D721Med (cell line): Measurements from ENCODE around the gene MT1E.

Experiments
- DNase-seq: peaks from one replicate; pipeline ENCODE4 v3.0.0; 2011; ENCODE audit warnings: low spot score; ENCODE audit not compliant: insufficient read length
- FAIRE-seq: peaks from 2 replicates; lab custom pipeline; 2011; peaks lifted over from hg19 to GRCh38; lab: Jason Lieb, UNC
- TF ChIP-seq, protein P1 (sequence below): IDR thresholded peaks from 2 replicates; pipeline ENCODE4 v1.5.1; 2012; ENCODE audit warnings: mild to moderate bottlenecking, control low read depth; ENCODE audit not compliant: insufficient read depth; ENCODE audit errors: missing control alignments

The MT1E gene

DNA sequence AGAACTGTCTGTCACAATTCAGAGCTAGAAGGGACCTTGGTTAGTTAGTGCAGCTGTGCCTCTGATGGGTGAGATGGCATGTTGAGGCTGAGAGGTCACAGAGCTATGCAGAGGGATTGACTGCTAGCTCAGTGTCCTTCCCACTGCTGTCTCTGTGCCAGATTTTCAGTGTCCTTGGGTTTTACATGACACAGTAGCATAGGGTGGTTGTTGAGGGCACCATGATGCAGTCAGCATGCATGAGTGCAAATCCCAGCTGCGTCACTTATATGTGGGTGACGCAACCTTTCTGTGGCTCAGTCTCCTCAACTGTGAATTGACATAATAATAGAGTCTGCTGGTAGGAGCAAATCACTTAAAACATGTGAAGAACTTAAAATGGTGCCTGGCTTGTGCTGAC, 15.6 kb downstream of the MT1E start:
- FAIRE-seq, result no peak
- TF ChIP-seq, protein P1, sequence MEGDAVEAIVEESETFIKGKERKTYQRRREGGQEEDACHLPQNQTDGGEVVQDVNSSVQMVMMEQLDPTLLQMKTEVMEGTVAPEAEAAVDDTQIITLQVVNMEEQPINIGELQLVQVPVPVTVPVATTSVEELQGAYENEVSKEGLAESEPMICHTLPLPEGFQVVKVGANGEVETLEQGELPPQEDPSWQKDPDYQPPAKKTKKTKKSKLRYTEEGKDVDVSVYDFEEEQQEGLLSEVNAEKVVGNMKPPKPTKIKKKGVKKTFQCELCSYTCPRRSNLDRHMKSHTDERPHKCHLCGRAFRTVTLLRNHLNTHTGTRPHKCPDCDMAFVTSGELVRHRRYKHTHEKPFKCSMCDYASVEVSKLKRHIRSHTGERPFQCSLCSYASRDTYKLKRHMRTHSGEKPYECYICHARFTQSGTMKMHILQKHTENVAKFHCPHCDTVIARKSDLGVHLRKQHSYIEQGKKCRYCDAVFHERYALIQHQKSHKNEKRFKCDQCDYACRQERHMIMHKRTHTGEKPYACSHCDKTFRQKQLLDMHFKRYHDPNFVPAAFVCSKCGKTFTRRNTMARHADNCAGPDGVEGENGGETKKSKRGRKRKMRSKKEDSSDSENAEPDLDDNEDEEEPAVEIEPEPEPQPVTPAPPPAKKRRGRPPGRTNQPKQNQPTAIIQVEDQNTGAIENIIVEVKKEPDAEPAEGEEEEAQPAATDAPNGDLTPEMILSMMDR, result no peak
- DNase-seq, result no peak

DNA sequence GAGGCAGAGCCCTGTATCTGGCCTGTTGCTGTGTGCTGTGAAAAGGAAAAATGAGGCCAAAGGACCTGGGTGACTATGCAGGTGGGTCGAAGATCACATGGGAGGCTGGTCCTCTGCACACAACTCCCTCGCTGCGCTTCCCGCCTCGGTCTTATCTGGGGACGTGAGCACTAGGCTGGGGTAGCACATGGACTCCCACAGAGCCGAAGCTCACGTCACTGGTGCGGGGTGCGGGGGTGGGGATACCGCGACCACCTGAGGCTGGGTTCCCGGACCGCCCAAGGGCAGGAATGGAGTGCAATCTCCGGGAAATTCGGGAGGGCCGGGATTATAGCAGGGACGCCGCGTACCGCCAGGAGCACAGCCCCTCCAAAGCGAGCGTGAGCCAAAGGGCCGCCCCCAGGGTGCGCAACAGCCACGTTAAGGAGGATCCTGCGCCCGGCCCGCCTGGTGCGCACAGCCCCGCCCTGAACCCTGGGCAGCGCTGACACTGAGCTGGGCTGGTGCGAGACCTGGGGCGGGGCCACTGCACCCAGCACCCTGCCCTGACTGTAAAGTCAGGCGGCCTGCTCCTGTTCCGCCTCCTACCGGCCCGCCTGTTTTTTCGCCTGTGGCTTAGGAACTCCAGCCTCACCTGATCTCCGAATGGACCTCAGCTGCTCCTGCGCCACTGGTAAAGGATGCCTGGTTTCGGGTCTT, 17.6 kb downstream of the MT1E start:
- no peak for FAIRE-seq
- DNase-seq, result no peak
- TF ChIP-seq, protein P1, result no peak

DNA sequence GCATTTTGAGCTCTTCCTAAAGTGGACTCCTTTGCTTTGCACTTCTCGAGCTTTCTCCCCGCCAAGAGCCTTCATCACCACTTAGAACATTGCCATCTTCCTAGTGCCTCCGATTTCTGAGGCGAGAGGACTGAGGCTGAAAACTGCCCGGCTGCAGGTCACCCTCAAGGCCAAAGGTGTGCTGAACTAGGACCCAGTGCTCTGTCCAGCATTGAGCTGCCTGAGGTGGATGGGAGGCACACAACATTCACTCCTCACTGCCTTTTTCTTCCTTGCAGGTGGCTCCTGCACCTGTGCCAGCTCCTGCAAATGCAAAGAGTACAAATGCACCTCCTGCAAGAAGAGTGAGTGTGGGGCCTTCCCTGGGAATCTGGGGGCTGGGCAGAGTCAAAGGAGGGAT, 18.3 kb downstream of the MT1E start:
- DNase-seq (no peak), FAIRE-seq (no peak)
- TF ChIP-seq, protein P1, result no peak

DNA sequence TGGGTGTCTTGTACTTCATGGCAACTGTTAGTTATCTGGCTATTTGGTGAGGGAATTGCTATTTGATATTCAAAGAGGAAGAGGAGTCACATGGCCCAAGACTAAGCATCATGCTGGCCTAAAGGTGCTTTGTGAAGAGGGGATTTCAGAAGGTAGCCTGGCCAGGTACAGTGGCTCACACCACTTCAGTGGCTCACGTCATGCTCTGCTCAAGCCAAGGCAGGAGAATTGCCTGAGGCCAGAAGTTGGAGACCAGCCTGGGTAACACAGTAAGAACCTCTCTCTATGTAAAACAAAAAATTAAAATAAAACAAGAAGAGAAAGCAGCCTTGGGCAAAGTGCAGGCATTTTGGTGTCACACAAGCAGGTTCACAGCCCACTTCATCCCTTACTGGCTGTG, 19.7 kb downstream of the MT1E start:
- TF ChIP-seq, protein P1, result no peak
- DNase-seq (no peak), FAIRE-seq (no peak)

DNA sequence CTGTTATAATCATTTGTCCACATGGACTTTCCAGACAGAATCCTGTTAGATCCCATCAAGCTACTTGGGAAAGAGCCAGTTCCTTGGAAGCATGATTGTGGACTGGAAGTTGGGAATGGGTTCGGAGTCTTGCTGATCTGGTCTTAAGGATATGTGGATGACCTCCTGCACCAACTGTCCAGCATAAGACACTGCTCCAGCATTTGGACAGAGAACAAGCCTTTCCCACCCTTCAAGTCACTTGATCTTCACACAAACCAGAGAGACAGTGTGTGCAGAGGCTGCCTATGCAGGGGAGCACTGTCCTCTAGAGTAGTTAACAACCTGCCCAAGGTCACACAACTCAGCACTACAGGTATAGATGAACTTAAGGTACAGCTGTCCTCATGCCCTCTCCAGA, 20.3 kb downstream of the MT1E start:
- FAIRE-seq (no peak), DNase-seq (no peak)
- TF ChIP-seq, protein P1, result no peak

DNA sequence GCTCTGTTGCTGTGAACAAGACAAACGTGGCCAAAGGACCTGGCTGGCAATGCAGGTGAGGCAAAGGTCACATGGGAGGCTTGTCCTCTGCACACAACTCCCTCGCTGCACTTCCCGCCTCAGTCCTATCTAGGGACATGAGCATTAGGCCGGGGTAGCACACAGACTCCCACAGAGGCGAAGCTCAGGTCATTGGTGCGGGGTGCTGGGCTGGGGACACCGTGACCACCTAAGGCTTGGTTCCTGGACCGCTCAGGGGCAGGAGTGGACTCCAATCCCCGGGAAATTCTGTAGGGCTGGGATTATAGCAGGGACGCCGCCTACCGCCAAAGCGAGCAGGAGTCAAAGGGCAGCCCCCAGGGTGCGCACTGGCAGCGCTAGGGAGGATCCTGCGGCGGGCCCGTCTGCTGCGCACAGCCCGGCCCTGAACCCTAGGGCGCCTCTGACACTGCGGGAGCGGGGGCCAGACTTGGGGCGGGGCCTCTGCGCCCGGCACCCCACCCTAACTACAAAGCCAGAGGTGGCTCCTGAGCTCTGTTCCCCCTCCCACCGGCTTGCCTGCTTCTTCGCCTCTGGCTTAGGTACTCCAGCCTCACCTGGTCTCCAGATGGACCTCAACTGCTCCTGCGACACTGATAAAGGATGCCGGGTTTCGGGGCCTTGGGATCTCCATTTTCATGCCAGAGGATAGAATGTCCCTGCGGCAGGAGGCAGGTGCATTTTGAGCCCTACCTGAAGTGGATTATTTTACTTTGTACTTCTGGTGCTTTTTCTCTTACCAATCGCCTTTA, 22.3 kb downstream of the MT1E start:
- TF ChIP-seq, protein P1, result no peak
- no peak for FAIRE-seq
- DNase-seq, result no peak

DNA sequence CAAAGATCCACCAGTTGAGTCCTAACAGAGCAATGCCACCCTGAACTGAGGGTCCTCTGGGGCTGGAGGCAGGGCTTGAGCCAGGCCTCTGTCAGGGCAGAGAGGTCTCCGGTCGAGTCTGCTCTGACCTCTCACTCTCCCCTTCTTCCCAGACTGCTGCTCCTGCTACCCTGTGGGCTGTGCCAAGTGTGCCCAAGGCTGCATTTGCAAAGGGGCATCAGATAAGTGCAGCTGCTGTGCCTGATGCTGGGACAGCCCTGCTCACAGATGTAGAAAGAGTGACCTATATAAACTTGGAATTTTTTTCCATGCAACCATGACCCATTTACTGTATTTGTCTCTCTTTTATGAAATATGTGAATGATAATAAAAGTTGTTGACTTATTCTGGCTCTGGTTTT, 23.7 kb downstream of the MT1E start:
- FAIRE-seq, result no peak
- DNase-seq, result no peak
- TF ChIP-seq, protein P1, result no peak
